Fibroblast of the conjunctiva (primary cell): ENCODE results near the gene SELENOV.

Experiments used
- DNase-seq: peaks from one replicate; pipeline ENCODE4 v3.0.0-alpha.2; 2010; ENCODE audit warnings: low read depth

Gene SELENOV

DNA sequence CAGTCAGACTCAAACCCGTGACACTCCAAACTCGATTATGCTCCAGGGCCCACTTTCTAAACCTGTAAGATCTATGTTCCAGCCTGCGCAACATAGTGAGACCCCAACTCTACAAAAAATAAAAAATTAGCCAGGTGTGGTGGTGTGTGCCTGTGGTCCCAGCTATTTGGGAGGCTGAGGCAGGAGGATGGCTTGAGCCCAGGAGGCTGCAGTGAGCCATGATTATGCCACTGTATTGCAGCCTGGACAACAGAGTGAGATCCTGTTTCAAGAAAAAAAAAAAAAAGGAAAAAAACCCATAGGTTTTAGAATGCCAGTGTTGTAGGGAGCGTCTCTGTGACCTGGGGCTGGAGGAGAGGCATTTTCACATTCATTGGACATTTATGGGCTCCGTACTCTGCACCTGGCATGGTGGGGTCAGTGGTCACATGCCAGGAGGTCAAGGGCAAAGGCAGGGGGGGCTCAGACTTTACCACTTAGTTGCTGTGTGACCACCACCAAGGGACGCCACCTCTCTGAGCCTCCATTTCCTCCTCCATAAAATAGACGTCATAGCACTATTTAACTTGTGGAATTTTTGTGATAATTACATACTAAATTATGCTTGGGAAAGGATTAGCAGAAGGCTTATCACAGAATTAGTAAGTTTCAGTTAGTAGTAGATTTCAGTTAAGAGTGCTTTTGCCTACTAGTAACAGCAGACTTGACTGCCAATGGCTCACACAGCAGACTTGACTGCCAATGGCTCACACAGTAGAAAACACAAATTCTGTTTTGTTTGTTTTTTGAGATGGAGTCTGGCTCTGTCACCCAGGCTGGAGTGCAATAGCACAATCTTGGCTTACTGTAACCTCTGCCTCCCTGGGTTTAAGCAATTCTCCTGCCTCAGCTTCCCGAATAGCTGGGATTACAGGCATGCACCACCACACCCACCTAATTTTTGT lies 5.9 kb downstream of the SELENOV start:
- no peak for DNase-seq

DNA sequence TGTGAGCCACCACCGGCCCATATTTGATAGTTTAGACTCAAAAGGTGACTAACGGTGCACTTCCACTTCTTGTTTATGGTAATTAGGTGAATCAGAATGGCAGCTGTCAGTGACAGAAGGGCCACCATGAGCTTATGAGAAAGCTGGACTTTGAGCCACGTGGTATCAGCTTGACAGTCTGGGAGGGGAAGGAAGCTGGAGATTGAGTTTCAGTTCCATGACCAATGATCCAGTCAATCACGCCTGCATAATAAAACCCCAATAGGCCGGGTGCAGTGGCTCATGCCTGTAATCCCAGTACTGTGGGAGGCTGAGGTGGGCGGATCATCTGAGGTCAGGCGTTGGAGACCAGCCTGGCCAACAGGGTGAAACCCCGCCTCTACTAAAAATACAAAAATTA lies 9.6 kb downstream of the SELENOV start:
- no peak for DNase-seq

DNA sequence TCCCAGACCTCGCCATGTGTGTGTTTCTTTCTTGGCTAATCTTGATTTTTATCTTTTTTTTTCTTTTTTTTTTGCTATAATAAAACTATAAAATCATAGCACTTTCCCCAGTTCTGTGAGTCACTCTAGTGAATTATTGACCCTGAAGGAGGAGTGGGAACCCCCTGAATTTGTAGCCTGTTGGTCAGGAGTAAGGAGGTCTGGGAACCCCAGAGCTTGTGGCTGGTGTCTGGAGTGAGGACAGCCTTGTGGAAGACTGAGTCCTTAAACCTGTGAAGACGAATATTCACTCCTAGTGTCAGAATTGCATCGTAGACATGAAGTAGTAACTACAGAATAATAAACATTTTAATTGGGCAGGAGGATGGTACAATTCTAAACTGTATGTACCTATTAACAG lies 10.3 kb downstream of the SELENOV start:
- no peak for DNase-seq

DNA sequence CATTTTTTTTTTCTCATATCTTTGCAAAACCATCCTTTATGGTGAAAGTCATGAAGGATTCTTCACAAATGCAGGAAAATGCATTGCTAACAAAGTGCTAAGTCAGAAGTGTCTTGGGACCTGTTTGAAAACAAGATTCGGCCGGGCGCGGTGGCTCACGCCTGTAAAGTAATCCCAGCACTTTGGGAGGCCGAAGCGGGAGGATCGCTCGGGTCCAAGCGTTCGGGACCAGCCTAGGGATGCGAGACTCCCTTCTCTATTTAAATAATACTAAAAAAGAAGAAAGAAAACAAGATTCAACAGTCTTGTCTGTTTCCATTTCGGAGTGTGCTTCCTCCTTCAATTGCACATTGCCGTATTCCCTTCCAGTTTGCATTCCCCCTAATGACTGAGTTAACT lies 16.9 kb downstream of the SELENOV start:
- DNase-seq = no peak

DNA sequence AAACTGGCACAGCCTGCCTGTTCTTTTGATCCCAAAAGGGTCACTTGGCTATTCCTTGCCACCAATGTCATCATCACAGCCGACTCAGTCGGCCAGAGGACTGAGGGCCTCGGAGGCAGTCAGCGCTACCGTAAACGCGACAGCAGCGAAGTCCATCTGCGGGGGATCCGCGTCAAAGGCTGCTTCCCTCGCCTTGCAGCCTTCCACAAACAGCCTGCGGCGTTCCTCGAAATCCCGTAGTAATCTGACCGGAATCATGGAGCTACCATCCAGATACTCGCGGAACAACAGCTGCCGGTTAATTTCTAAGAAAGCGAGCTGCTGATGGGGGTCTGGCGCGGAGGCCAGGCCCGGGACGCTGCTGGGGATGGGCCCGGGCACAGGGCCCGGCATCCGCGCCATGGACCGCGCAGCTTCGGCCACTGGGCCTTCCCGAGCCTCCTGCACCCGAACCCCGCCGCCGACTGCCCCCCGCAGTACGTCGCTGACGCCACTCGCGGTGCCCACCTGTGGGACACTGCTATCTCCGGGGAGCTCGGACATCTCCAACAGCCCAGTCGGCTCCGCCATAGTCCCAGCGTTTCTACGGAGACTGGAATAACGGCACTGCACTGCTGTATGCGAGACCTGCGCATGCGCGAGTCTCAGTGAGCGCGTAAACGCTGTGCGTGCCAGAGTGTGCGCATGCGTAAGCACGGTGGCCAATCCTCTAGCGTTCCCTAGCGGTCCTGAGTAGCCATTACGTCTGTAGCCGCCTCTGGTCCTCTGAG lies 17.5 kb downstream of the SELENOV start, which contains the start of gene EID2B:
EID2B (minus strand) TSS at position 620 of the 770 bp plus-strand sequence; CDS start at position 570, 50 bp downstream.
- DNase-seq = peak; percentile 96

DNA sequence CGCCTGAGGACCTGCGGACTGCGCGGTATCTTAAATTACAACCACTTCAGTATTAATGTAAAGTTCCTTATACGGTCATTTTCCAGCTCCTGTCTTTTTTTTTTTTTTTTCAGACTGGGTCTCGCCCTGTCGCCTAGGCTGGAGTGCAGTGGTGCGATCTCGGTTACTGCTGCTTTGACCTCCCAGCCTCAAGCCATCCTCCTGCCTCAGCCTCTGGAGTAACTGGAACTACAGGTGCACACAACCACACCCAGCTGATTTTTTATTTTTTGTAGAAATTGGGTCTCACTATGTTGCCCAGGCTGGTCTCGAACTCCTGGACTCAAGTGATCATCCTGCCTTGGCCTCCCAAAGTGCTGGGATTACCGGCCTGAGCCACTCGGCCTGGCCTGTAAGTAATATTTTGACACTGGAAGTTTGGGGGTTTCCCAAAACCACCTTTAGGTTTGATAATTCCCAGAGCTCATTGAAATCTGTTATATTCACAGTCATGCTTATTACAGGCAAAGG lies 18.1 kb downstream of the SELENOV start:
- no peak for DNase-seq

DNA sequence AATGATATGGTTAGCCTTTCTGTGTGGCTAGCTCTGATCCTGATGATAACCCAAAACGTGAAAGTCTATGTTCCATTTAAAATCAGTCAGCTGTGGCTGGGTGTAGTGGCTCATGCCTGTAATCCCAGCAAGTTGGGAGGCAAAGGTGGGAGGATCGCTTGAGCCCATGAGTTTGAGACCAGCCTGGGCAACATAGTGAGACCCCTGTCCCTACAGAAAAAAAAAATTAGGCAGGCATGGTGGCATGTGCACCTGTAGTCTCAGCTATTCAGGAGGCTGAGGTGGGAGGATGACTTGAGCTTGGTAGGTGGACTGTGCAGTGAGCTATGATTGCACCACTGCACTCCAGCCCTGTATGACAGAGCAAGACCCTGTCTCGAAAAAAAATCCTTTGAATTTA lies 18.9 kb downstream of the SELENOV start:
- no peak for DNase-seq

DNA sequence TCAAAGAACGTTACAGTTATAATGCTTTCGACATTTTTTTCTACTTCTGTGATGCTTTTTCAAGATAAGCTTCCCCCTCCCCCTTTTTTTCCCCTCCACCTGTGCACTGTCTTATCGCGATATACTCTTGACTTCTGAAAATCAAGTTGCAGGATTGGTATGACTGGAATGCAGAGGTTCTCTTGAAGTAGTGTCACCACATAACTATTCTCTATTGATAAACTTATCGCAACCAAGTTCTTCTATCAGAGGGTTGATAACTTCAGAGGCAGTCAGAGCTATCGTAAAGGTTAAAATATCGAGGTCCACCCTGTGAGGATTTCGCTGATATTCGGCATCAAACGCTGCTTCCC lies 24.2 kb downstream of the SELENOV start:
- no peak for DNase-seq

DNA sequence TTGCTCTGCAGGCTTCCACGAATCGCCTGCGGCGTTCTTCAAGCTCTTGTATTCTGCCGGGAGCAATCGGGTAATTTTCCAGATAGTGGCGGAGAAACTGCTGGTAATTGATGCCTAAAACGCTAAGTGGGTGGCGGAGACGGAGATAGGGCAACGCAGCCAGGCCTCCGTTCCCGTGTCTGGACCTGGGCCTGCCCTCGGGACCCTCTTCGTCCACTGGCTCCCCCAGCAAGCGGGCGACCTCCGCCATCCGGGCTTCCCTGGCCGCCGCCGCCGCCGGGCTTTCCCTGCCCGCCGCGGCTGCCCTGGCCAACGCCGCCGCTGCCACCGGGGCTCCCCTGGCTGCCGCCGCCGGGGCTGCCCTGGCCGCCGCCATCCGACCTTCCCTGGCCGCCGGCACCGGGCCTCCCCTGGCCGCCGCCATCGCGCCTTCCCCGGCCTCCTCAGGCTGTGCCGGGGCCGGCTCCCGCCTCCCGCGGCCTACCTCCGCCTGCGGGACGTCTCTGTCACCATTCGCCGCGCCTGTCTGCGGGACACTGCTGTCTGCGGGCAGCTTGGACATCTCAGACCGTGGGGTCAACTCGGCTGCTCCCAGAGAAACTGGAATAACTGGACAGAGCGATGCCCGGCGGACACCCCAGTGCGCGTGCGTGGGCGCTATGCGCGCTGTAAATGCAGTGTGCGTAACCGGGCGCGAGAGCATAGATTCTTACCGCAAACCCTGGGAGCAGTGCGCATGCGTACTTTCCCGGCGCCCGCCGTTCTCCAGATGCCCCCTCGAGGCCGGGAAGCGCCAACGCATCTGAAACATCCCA lies 24.8 kb downstream of the SELENOV start, which contains the start of gene EID2:
EID2 (minus strand) TSS at position 644 of the 815 bp plus-strand sequence; CDS start at position 562, 82 bp downstream.
- DNase-seq = peak; percentile 90

DNA sequence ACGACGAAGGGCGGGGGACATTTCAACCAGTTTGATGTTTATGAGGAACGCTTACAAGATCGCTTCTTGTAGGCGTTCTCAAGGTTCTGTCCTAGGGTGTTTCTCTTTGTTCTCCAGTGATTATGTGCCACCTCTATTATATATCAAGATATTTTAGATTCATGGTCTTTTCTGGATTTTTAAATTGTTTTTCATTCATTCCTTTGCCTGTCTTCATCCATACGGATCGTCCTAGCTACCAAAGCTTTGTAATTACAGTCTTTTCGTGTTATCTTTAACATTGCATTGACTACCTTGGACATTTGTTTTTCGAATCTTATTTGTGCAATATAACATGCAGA lies 25.4 kb downstream of the SELENOV start:
- DNase-seq = no peak

DNA sequence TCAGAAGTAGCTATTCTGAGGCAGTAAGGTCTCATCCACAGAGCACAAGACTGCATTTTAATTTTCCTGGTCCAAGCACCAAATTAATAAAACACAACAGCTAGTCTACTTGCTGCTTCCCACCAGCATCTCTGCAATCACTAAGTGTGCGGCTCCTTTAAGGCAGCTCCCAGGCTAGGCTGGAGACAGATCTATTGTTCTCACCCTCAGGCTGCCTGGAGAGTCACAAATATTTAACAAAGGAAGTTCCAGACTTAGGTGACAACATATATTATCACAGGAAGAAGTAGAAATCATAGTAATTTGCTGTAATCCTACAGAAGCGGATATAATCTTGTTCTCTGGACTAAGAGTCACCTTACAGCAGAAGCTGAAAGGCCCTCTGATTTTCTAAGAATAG lies 27.3 kb downstream of the SELENOV start:
- DNase-seq = no peak

DNA sequence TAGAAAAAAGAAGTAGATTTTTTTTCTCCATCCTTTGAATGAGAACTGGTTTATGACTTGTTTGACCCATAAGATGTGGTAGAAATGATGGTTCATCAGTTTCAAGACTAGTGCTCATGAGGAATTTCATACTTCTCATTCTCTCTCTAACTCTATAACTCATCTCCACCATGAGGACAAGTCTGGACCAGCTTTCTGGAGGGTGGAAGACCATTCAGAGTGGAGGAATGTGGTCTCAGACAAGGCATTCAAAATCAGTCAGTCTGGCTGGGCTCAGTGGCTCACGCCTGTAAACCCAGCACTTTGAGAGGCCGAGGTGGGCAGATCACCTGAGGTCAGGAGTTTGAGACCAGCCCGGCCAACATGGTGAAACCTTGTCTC lies 28.5 kb downstream of the SELENOV start:
- DNase-seq = no peak

DNA sequence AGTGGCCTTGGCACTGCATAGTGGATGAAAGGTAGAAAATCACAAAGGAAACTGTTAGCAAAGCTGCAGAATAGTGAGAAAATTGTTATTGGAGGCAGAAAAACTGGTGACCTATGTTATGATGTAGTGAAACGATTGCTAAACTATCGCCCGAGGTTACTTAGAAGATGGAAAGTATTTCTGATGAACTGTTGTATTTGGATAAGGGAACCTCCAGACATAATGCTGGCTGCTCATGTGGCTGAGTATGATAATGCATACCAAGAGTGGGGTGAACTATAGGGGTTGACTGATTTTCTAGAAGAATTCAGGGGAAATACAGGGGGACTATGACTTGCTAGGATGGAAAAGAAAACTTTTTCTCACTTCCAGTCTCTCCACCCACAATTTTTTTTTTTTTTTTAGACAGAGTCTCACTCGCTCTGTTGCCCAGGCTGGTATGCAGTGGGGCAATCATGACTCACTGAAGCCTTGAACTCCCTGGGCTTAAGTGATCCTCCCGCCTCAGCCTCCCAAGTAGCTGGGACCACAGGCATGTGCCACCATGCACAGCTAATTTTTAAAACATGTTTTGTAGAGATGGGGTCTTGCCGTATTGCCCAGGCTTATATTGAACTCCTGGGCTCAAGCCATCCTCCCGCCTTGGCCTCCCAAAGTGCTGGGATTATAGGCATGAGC lies 29.4 kb downstream of the SELENOV start:
- DNase-seq = no peak

DNA sequence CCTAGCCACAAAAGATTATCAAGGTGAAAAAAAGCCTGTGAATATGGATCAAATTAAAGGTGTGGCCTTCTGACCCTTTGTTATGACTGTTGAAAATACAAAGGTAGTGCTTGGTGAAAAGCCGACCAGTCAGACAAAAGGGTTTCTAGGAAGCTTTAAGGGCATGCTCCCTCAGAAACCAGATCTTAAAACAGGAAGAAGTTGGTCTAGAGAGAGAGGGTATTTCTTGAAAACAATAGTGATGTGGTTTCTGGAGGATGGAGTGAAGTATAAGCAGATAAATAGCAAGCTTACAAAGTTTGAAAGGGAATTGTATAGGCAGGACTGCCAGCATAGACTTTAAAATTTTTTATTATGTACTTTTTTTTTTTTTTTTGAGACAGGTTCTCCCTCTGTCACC lies 30.0 kb downstream of the SELENOV start:
- DNase-seq = no peak

DNA sequence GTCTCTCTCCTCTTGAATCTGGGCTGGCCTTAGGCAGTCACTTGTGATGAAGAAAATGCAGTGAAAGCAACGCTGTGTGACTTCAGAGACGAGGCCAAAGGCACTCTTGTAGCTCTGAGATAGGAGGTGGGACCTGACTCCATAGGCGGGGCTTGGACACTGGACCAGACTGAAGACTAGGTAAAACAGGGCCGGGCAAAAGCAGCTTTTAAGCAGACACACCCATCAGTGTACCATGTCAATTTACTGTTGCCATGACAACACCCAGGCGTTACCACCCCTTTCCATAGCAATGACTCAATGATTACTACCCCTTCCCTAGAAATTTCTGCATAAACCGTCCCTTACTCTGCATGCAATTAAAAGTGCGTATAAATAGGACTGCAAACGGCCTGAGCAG lies 31.7 kb downstream of the SELENOV start:
- no peak for DNase-seq

DNA sequence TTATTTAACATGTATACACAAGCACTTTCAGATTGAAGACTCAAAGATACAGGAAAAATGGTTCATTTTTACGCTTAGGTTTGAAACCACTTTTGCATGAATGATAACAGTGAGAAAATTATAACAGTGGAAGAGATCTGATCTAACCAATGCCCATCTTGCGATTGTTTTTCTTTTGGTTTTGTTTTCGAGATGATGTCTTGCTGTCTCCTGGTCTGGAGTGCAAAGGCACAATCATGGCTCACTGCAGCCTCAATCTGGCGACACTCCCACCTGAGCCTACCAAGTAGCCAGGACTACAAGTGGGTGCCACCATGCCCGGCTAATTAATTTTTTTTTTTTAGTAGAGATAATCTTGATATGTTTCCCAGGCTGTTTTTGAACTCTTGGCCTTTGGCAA lies 35.3 kb downstream of the SELENOV start:
- no peak for DNase-seq

DNA sequence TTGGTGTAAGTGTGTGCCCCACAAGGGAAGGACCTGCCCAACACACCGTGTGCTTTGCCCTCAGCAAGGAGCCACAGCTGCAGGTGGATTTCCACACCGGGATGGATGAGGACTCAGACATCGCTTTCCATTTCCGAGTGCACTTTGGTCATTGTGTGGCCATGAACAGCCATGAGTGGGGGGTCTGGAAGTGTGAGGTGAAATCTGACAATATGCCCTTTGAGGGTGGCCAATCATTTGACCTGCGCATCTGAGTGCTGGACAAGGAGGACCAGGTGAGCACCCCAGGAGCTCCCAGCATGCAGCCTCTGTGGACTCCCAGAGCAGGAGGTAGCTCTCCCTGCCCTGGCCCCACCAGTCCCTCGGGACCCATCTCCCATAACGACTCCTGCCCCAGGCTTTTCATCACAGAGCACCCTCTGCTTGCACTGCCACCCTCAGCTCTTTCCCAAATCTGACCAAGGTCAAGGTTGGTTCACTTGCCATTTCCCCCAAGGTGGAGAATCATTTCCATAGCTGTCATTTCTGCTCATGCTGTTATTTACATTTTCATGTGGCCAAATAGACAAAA lies 38.2 kb downstream of the SELENOV start:
- no peak for DNase-seq

DNA sequence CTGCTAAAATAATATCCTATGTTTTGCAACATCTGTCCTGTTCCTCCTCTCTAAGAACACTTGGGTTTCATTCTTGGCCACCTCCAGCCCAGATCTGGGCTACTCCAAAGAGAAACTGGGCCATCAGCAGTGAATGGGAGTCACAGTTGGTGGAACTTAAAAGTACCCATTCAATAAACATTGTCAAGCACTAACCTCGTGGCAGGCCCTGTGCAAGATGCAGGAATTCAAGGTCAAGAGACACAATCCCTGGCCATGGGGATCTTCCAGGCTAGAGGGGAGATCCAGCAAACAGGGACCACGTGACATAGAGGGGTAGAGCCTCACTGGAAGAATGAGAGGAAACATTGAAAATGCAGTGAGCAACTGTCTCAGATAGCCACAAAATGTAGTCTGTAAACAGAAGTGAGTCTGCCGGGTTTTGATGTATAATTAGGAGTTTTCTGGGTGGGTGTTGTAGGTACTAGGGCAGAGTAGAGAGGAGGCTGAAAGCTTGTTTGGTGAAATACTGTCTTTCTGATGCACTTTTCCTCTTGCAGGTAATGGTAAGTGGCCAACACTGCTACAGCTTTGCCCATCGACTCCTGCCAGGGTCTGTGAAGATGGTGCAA lies 39.9 kb downstream of the SELENOV start:
- no peak for DNase-seq

DNA sequence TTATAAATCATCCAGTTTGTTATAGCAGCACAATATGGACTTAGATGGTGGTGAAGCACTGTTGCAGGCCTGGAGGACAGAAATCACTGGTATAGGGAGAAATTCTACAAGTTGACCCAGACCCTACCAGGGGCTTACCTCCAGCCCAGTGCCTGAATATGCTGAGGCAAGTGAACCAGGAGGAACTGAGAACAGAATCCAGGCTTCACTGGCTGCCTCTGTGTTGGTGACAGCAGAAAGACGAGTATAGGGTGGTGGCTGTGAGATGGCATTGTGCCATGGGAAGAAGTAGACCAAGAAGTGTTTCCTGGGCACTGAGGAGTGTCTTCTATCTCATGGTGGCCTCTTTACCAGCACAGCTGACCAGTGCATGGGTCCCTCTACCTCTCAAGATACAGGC lies 40.9 kb downstream of the SELENOV start:
- no peak for DNase-seq

DNA sequence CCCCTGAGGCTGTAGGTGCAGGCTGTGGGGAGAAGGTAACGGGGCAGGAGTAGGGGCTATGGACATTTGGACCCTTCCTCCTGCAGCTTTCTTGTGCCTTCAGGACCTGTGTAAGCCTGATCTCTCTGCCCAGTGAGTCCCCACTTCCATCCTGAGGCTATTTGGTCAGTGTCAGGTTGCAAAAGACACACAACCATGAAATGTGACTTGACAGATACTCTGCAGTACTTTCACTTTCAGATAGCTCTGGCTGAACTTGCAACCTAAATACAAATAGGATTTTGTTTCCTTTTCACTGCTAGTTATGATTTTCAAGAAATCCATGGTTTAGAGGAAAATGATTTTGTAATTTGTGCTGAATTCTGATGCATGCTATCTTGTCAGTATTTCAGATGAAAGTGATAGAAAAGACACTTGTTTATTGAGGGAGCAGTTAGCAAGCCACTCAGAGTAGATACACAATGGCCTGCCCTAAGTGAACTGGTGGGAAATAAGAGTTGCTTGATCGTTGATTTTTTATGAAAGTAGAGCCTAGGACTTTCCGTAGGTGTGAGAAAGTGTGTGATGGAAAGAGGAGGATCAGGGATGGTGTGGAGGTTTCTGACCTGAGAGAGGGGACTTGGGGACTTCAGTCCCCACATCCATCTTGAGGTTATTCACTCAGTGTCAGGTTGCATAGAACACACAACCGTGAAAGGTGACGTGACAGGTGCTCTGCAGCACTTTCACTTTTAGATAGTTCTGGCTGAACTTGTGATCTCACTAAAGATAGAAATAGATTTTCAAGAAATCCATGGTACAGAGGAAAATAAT lies 43.1 kb downstream of the SELENOV start:
- DNase-seq = no peak
